Activated CD8-positive, alpha-beta memory T cell treated with anti-CD3 and anti-CD28 coated beads, Interleukin-2, amount 50 U/mL, for 24 hours (primary cell): ENCODE data around the gene CNTNAP2.
"Not testable (repeated sequence)": the region's sequence is repeated elsewhere in the genome, so short reads cannot be mapped to it uniquely, and the experiment has no call there.

Experiments used
- DNase-seq: peaks from one replicate; pipeline ENCODE4 v3.0.0-alpha.2; 2020; ENCODE audit errors: extremely low read depth

The CNTNAP2 gene

GRCh38 chr7:148395352-148395811, 2278.8 kb downstream of the CNTNAP2 start:
- DNase-seq, result no peak

- DNase-seq, result no peak
Observed at GRCh38 chr7:148395990-148396716, 2279.6 kb downstream of the CNTNAP2 start.

GRCh38 chr7:148397056-148397455, 2280.5 kb downstream of the CNTNAP2 start:
- no peak for DNase-seq

- DNase-seq, result no peak
Observed at GRCh38 chr7:148397551-148397950, 2280.9 kb downstream of the CNTNAP2 start.

- no peak for DNase-seq
Observed at GRCh38 chr7:148397985-148398384, 2281.4 kb downstream of the CNTNAP2 start.

GRCh38 chr7:148398844-148399365, 2282.3 kb downstream of the CNTNAP2 start:
- no peak for DNase-seq

GRCh38 chr7:148400101-148400500, 2283.5 kb downstream of the CNTNAP2 start:
- DNase-seq, result no peak

- no peak for DNase-seq
Observed at GRCh38 chr7:148402159-148402558, 2285.6 kb downstream of the CNTNAP2 start.

- no peak for DNase-seq
Observed at GRCh38 chr7:148403466-148403993, 2286.9 kb downstream of the CNTNAP2 start.

GRCh38 chr7:148408307-148408706, 2291.7 kb downstream of the CNTNAP2 start:
- no peak for DNase-seq

- no peak for DNase-seq
Observed at GRCh38 chr7:148410905-148411304, 2294.3 kb downstream of the CNTNAP2 start.

GRCh38 chr7:148412691-148413090, 2296.1 kb downstream of the CNTNAP2 start:
- no peak for DNase-seq

GRCh38 chr7:148419856-148420832, 2303.5 kb downstream of the CNTNAP2 start:
- no peak for DNase-seq

- no peak for DNase-seq
Observed at GRCh38 chr7:148422030-148422429, 2305.4 kb downstream of the CNTNAP2 start.

- not testable (repeated sequence) for DNase-seq
Observed at GRCh38 chr7:148426393-148426792, 2309.8 kb downstream of the CNTNAP2 start.

- not testable (repeated sequence) for DNase-seq
Observed at GRCh38 chr7:148430690-148431089, 2314.1 kb downstream of the CNTNAP2 start.

GRCh38 chr7:148433521-148434180, 2317.1 kb downstream of the CNTNAP2 start:
- DNase-seq, result no peak

GRCh38 chr7:148434181-148434757, 2317.7 kb downstream of the CNTNAP2 start:
- DNase-seq, result no peak

- no peak for DNase-seq
Observed at GRCh38 chr7:148434887-148435286, 2318.3 kb downstream of the CNTNAP2 start.

GRCh38 chr7:148435715-148436114, 2319.1 kb downstream of the CNTNAP2 start:
- no peak for DNase-seq

- DNase-seq, result no peak
Observed at GRCh38 chr7:148436135-148436534, 2319.5 kb downstream of the CNTNAP2 start.
